ENCODE results near the gene CXCL10.

The CXCL10 gene

GRCh38 chr4:75985116-75985515, 38.2 kb downstream of the CXCL10 start:
- FAIRE-seq (peak; percentile 85), DNase-seq (ENCODE audit: insufficient read length, low spot score) (peak; percentile 47)

GRCh38 chr4:75980576-75980975, 42.7 kb downstream of the CXCL10 start:
- FAIRE-seq, result no peak
- no peak for TF ChIP-seq POLR2A (IDR thresholded peaks at IDR 0.05; ENCODE audit: low read depth, low read length)
- DNase-seq (ENCODE audit: insufficient read length, low spot score), result no peak

More at GRCh38 chr4:75985116-75985515, 38.2 kb downstream of the CXCL10 start:
- no peak for TF ChIP-seq POLR2A (IDR thresholded peaks at IDR 0.05; ENCODE audit: low read depth, low read length)

- DNase-seq (ENCODE audit: insufficient read length, low spot score) (no peak), FAIRE-seq (no peak)
- TF ChIP-seq POLR2A (IDR thresholded peaks at IDR 0.05; ENCODE audit: low read depth, low read length), result no peak
These were observed 47.1 kb downstream of the CXCL10 start for GRCh38 chr4:75976177-75976576.

- TF ChIP-seq POLR2A (IDR thresholded peaks at IDR 0.05; ENCODE audit: low read depth, low read length), result no peak
- FAIRE-seq (no peak), DNase-seq (ENCODE audit: insufficient read length, low spot score) (no peak)
These were observed 49.5 kb downstream of the CXCL10 start for GRCh38 chr4:75973766-75974165.
